ENCODE results near the gene LARGE1. TPM values are rescaled to one million over a fixed set of nuclear protein-coding genes. Genes with fewer than 3 reads are reported as not detected.

LARGE1 gene
- total RNA-seq, 1 experiment from 2014 or later: 1.5 TPM

GRCh38 chr22:33806191-33806590 lies 114.1 kb downstream of the LARGE1 start:
- Histone ChIP-seq H3K4me2 (ENCODE audit: low read length) (no peak overlapping the region), H3K27me3 (ENCODE audit: insufficient read depth, low read length) (no peaks in the 10 kb centered on the region), H3K4me1 (ENCODE audit: control insufficient read depth in 1 of 2, insufficient read depth in 2 of 2, low read length in 2 of 2) (no peaks in the 10 kb centered on the region), H3K9me2 (ENCODE audit: insufficient read depth) (no peaks in the 10 kb centered on the region), H4K20me1 (ENCODE audit: insufficient read depth) (no peaks in the 10 kb centered on the region), H3K4me3 (replicated peaks in 1 of 2; ENCODE audit: low read depth in 1 of 2, low read length in 2 of 2) (no peak overlapping the region), H3K36me3 (ENCODE audit: control insufficient read depth in 1 of 2, insufficient read depth in 2 of 2, low read length in 2 of 2) (no peaks in the 10 kb centered on the region), H3K9me3 (ENCODE audit: control insufficient read depth in 1 of 2, insufficient read depth in 1 of 2, low read depth in 1 of 2, low read length in 2 of 2) (peaks cover 13 to 30% of the 10 kb centered on the region in 2 experiments; a peak in 2 of 4 replicates), H3K79me2 (ENCODE audit: insufficient read depth, low read length) (no peaks in the 10 kb centered on the region), H3K27ac (ENCODE audit: low read depth, low read length) (no peak overlapping the region), H3K9ac (ENCODE audit: low read length) (no peak overlapping the region), H2AFZ (ENCODE audit: low read depth, low read length, poor library complexity, severe bottlenecking) (no peak overlapping the region)
- ChIA-PET CTCF (no interaction called here), POLR2A (no interaction called here), RAD21 (ENCODE audit: low non-redundant PET in 1 of 2, low total read pairs in 2 of 2, uncharacterized antibody in 2 of 2, unreplicated experiment in 2 of 2) (no interaction called here)
- TF ChIP-seq, protein P1, sequence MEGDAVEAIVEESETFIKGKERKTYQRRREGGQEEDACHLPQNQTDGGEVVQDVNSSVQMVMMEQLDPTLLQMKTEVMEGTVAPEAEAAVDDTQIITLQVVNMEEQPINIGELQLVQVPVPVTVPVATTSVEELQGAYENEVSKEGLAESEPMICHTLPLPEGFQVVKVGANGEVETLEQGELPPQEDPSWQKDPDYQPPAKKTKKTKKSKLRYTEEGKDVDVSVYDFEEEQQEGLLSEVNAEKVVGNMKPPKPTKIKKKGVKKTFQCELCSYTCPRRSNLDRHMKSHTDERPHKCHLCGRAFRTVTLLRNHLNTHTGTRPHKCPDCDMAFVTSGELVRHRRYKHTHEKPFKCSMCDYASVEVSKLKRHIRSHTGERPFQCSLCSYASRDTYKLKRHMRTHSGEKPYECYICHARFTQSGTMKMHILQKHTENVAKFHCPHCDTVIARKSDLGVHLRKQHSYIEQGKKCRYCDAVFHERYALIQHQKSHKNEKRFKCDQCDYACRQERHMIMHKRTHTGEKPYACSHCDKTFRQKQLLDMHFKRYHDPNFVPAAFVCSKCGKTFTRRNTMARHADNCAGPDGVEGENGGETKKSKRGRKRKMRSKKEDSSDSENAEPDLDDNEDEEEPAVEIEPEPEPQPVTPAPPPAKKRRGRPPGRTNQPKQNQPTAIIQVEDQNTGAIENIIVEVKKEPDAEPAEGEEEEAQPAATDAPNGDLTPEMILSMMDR (IDR thresholded peaks at IDR 0.05 in 2 of 3, conservative IDR thresholded peaks at IDR 0.05 in 1 of 3; ENCODE audit: borderline replicate concordance in 1 of 3, insufficient read depth in 1 of 3, low read depth in 2 of 3, low read length in 2 of 3): no peak
- no peak for TF ChIP-seq ELF1 (IDR thresholded peaks at IDR 0.05; ENCODE audit: borderline replicate concordance, low read depth)
- TF ChIP-seq POLR2AphosphoS5 (IDR thresholded peaks at IDR 0.05; ENCODE audit: low read depth, low read length): no peak
- TF ChIP-seq CBX3 (IDR thresholded peaks at IDR 0.05; ENCODE audit: low read depth): no peak
- TF ChIP-seq ZNF274 (IDR thresholded peaks at IDR 0.05; ENCODE audit: low read depth, low read length): no peak
- no peak for TF ChIP-seq EZH2 (IDR thresholded peaks at IDR 0.05)
- no peak for TF ChIP-seq SRF (IDR thresholded peaks at IDR 0.05; ENCODE audit: low read depth)
- no peak for TF ChIP-seq SP1 (IDR thresholded peaks at IDR 0.05; ENCODE audit: low read depth)
- DNase-seq (ENCODE audit: low read depth, low spot score) (no peak), ATAC-seq (no peak)
- BruUV-seq (replicated peaks): no TSS peak
- intact Hi-C loops (cut with micrococcal nuclease): no loop called here
